ENCODE results near the gene TMEM129. TPM values are rescaled to one million over a fixed set of nuclear protein-coding genes. Genes with fewer than 3 reads are reported as not detected.

The TMEM129 gene
- total RNA-seq, 1 experiment from 2014 or later: 24.5 TPM

GRCh38 chr4:1758306-1759121 lies 37.4 kb upstream of the TMEM129 start:
- DNase-seq (ENCODE audit: extremely low read depth, low read depth): no peak

GRCh38 chr4:1757836-1758235 lies 36.7 kb upstream of the TMEM129 start:
- no peak for DNase-seq (ENCODE audit: extremely low read depth, low read depth)

GRCh38 chr4:1756893-1757779 lies 36.0 kb upstream of the TMEM129 start:
- DNase-seq (ENCODE audit: extremely low read depth, low read depth): no peak

GRCh38 chr4:1756079-1756478 lies 35.0 kb upstream of the TMEM129 start:
- DNase-seq (ENCODE audit: extremely low read depth, low read depth): no peak

GRCh38 chr4:1755297-1755696 lies 34.2 kb upstream of the TMEM129 start:
- DNase-seq (ENCODE audit: extremely low read depth, low read depth): no peak

GRCh38 chr4:1754336-1754735 lies 33.2 kb upstream of the TMEM129 start:
- DNase-seq (ENCODE audit: extremely low read depth, low read depth): no peak

GRCh38 chr4:1753697-1754311 lies 32.7 kb upstream of the TMEM129 start:
- no peak for DNase-seq (ENCODE audit: extremely low read depth, low read depth)

- no peak for DNase-seq (ENCODE audit: extremely low read depth, low read depth)
Observed at GRCh38 chr4:1753294-1753696, 32.2 kb upstream of the TMEM129 start.

- DNase-seq (ENCODE audit: extremely low read depth, low read depth): no peak
Observed at GRCh38 chr4:1752284-1753041, 31.3 kb upstream of the TMEM129 start.

GRCh38 chr4:1751919-1752283 lies 30.8 kb upstream of the TMEM129 start:
- DNase-seq (ENCODE audit: extremely low read depth, low read depth): no peak

GRCh38 chr4:1751155-1751918 lies 30.2 kb upstream of the TMEM129 start:
- DNase-seq (ENCODE audit: extremely low read depth, low read depth): no peak

- DNase-seq (ENCODE audit: extremely low read depth, low read depth): no peak
Observed at GRCh38 chr4:1750381-1751154, 29.4 kb upstream of the TMEM129 start.

GRCh38 chr4:1749826-1750225 lies 28.7 kb upstream of the TMEM129 start:
- DNase-seq (ENCODE audit: extremely low read depth, low read depth): no peak

- DNase-seq (ENCODE audit: extremely low read depth, low read depth): no peak
Observed at GRCh38 chr4:1749370-1749769, 28.2 kb upstream of the TMEM129 start.

- DNase-seq (ENCODE audit: extremely low read depth, low read depth): peak; percentile 64
Observed at GRCh38 chr4:1748465-1748995, 27.4 kb upstream of the TMEM129 start.

- no peak for DNase-seq (ENCODE audit: extremely low read depth, low read depth)
Observed at GRCh38 chr4:1747603-1747967, 26.5 kb upstream of the TMEM129 start.

- no peak for DNase-seq (ENCODE audit: extremely low read depth, low read depth)
Observed at GRCh38 chr4:1746919-1747602, 25.9 kb upstream of the TMEM129 start.

- DNase-seq (ENCODE audit: extremely low read depth, low read depth): peak; percentile 58
Observed at GRCh38 chr4:1746265-1746691, 25.2 kb upstream of the TMEM129 start.
